Peyer's patch (tissue), 4 donors: ENCODE results near the gene PDE4B. TPM values are rescaled to one million over a fixed set of nuclear protein-coding genes. Genes with fewer than 3 reads are reported as not detected.

Source experiments
- DNase-seq, 3 donors: peaks; one replicate each; pipeline ENCODE4 v3.0.0-alpha.2; 2017 to 2019
- H3K27ac ChIP-seq, 4 donors: fragments of 200-600 bp; sonication (generic); one replicate each; pipeline ENCODE4 v1.5.1; 2016 to 2019
- H3K27me3 ChIP-seq, 2 donors: fragments of 200-600 bp; sonication (generic); one replicate each; pipeline ENCODE4 v1.5.1; 2019
- H3K36me3 ChIP-seq, 3 donors: fragments of 200-600 bp; sonication (generic); one replicate each; pipeline ENCODE4 v1.5.1; 2016 to 2019
- H3K4me1 ChIP-seq, 4 donors: fragments of 200-600 bp; sonication (generic); one replicate each; pipeline ENCODE4 v1.5.1; 2016 to 2019
- H3K4me3 ChIP-seq, 4 donors: fragments of 200-600 bp; sonication (generic); 1 replicate in 3 of 4; 2 replicates in 1 of 4; pipeline ENCODE4 v1.5.1; 2016 to 2019; ENCODE audit warnings: mild to moderate bottlenecking in 1 of 4
- H3K9me3 ChIP-seq, 4 donors: fragments of 200-600 bp; sonication (generic); one replicate each; pipeline ENCODE4 v1.5.1; 2016 to 2019; ENCODE audit warnings: mild to moderate bottlenecking in 1 of 4
- CTCF ChIP-seq, 6 experiments: fragments of 450-650 bp in 4 of 6; fragments of 200-600 bp in 2 of 6; sonication (generic) in 1 of 6; IDR thresholded peaks; one replicate each; pipeline ENCODE4 v1.5.1; 2017 to 2019; ENCODE audit warnings: antibody characterized with exemption in 6 of 6, mild to moderate bottlenecking in 3 of 6, moderate library complexity in 1 of 6
- POLR2A ChIP-seq, 2 donors: fragments of 450-650 bp; IDR thresholded peaks; one replicate each; pipeline ENCODE4 v1.5.1; 2017; ENCODE audit warnings: antibody characterized with exemption in 2 of 2, mild to moderate bottlenecking in 2 of 2, moderate library complexity in 2 of 2
- total RNA-seq, 4 donors: library from RNA; depleted of rRNA; stranded (reverse); fragments of >200 nt; gene quantifications; one replicate each; pipeline ENCODE4 v1.1.0, GENCODE V29; 2016

Gene PDE4B
- total RNA-seq, 4 donors from 2014 or later = 2.1 to 96.6 (median 9.6) TPM

GRCh38 chr1:66217021-66217420, 424.3 kb downstream of the PDE4B start:
- no peak for DNase-seq
- no peaks in the 10 kb centered on the region for H3K27me3 ChIP-seq
- no peak overlapping the region for H3K4me3 ChIP-seq
- H3K4me1 ChIP-seq = no peaks in the 10 kb centered on the region
- TF ChIP-seq POLR2A (IDR thresholded peaks at IDR 0.05) (no peak), CTCF (IDR thresholded peaks at IDR 0.05) (no peak)
- no peaks in the 10 kb centered on the region for H3K36me3 ChIP-seq
- no peak overlapping the region for H3K27ac ChIP-seq
- H3K9me3 ChIP-seq = no peaks in the 10 kb centered on the region

- no peaks in the 10 kb centered on the region for H3K4me1 ChIP-seq
- DNase-seq = no peak
- no peaks in the 10 kb centered on the region for H3K9me3 ChIP-seq
- no peaks in the 10 kb centered on the region for H3K36me3 ChIP-seq
- no peak overlapping the region for H3K27ac ChIP-seq
- no peak overlapping the region for H3K4me3 ChIP-seq
- TF ChIP-seq POLR2A (IDR thresholded peaks at IDR 0.05) (no peak), CTCF (IDR thresholded peaks at IDR 0.05) (no peak)
- no peaks in the 10 kb centered on the region for H3K27me3 ChIP-seq
Observed at GRCh38 chr1:66217561-66217960, 424.9 kb downstream of the PDE4B start.

- Histone ChIP-seq H3K27ac (no peak overlapping the region), H3K27me3 (no peaks in the 10 kb centered on the region), H3K4me3 (no peak overlapping the region), H3K36me3 (no peaks in the 10 kb centered on the region), H3K4me1 (no peaks in the 10 kb centered on the region), H3K9me3 (no peaks in the 10 kb centered on the region)
- TF ChIP-seq CTCF (IDR thresholded peaks at IDR 0.05) = no peak
- no peak for TF ChIP-seq POLR2A (IDR thresholded peaks at IDR 0.05)
- no peak for DNase-seq
Observed at GRCh38 chr1:66220477-66220876, 427.8 kb downstream of the PDE4B start.

- TF ChIP-seq POLR2A (IDR thresholded peaks at IDR 0.05) (no peak), CTCF (IDR thresholded peaks at IDR 0.05) (no peak)
- no peaks in the 10 kb centered on the region for H3K27me3 ChIP-seq
- H3K27ac ChIP-seq = no peak overlapping the region
- H3K4me1 ChIP-seq = no peaks in the 10 kb centered on the region
- H3K36me3 ChIP-seq = no peaks in the 10 kb centered on the region
- no peaks in the 10 kb centered on the region for H3K9me3 ChIP-seq
- no peak for DNase-seq
- no peak overlapping the region for H3K4me3 ChIP-seq
Observed at GRCh38 chr1:66223681-66224080, 431.0 kb downstream of the PDE4B start.

GRCh38 chr1:66226985-66227384, 434.3 kb downstream of the PDE4B start:
- H3K9me3 ChIP-seq = no peaks in the 10 kb centered on the region
- no peaks in the 10 kb centered on the region for H3K27me3 ChIP-seq
- no peaks in the 10 kb centered on the region for H3K36me3 ChIP-seq
- H3K4me3 ChIP-seq = no peak overlapping the region
- no peak overlapping the region for H3K27ac ChIP-seq
- TF ChIP-seq POLR2A (IDR thresholded peaks at IDR 0.05) = no peak
- no peak for TF ChIP-seq CTCF (IDR thresholded peaks at IDR 0.05)
- no peak for DNase-seq
- H3K4me1 ChIP-seq = no peaks in the 10 kb centered on the region

- no peaks in the 10 kb centered on the region for H3K4me1 ChIP-seq
- H3K9me3 ChIP-seq = no peaks in the 10 kb centered on the region
- H3K4me3 ChIP-seq = no peak overlapping the region
- H3K36me3 ChIP-seq = no peaks in the 10 kb centered on the region
- no peak overlapping the region for H3K27ac ChIP-seq
- no peak for DNase-seq
- H3K27me3 ChIP-seq = no peaks in the 10 kb centered on the region
- no peak for TF ChIP-seq CTCF (IDR thresholded peaks at IDR 0.05)
- no peak for TF ChIP-seq POLR2A (IDR thresholded peaks at IDR 0.05)
Observed at GRCh38 chr1:66227966-66228365, 435.3 kb downstream of the PDE4B start.
